ENCODE measurements around the gene KIAA0586.

The KIAA0586 gene

GRCh38 chr14:58568322-58568721, 140.8 kb downstream of the KIAA0586 start:
- TF ChIP-seq, protein P1, sequence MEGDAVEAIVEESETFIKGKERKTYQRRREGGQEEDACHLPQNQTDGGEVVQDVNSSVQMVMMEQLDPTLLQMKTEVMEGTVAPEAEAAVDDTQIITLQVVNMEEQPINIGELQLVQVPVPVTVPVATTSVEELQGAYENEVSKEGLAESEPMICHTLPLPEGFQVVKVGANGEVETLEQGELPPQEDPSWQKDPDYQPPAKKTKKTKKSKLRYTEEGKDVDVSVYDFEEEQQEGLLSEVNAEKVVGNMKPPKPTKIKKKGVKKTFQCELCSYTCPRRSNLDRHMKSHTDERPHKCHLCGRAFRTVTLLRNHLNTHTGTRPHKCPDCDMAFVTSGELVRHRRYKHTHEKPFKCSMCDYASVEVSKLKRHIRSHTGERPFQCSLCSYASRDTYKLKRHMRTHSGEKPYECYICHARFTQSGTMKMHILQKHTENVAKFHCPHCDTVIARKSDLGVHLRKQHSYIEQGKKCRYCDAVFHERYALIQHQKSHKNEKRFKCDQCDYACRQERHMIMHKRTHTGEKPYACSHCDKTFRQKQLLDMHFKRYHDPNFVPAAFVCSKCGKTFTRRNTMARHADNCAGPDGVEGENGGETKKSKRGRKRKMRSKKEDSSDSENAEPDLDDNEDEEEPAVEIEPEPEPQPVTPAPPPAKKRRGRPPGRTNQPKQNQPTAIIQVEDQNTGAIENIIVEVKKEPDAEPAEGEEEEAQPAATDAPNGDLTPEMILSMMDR (IDR thresholded peaks at IDR 0.05; ENCODE audit: control insufficient read depth, insufficient read depth, low read depth, low read length, missing control alignments), result no peak
- DNase-seq (ENCODE audit: low read depth), result no peak
- H3K4me3 ChIP-seq (ENCODE audit: control insufficient read depth, low read depth, low read length), result no peak overlapping the region

DNA sequence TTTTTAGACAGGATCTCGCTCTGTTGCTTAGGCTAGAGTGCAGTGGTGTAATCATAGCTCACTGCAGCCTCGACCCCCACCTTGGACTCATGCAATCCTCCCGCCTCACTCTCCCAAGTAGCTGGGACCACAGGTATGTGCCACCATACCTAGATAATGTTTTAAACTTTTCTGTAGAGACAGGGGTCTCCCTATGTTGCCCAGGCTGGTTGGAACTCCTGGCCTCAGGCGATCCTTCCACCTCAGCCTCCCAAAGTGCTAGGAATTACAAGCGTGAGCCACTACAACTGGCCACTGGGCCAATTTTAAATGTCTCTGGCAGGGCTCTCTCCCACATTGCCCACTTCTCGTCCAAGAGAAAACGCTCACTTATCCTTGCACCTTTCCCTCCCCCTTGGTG, 143.7 kb downstream of the KIAA0586 start:
- no peak for DNase-seq (ENCODE audit: low read depth)
- TF ChIP-seq, protein P1 (IDR thresholded peaks at IDR 0.05; ENCODE audit: control insufficient read depth, insufficient read depth, low read depth, low read length, missing control alignments), result no peak
- H3K4me3 ChIP-seq (ENCODE audit: control insufficient read depth, low read depth, low read length), result no peak overlapping the region

- no peak overlapping the region for H3K4me3 ChIP-seq (ENCODE audit: control insufficient read depth, low read depth, low read length)
- no peak for DNase-seq (ENCODE audit: low read depth)
- TF ChIP-seq, protein P1 (IDR thresholded peaks at IDR 0.05; ENCODE audit: control insufficient read depth, insufficient read depth, low read depth, low read length, missing control alignments), result no peak
Measured at GRCh38 chr14:58571769-58572472, 144.4 kb downstream of the KIAA0586 start.

DNA sequence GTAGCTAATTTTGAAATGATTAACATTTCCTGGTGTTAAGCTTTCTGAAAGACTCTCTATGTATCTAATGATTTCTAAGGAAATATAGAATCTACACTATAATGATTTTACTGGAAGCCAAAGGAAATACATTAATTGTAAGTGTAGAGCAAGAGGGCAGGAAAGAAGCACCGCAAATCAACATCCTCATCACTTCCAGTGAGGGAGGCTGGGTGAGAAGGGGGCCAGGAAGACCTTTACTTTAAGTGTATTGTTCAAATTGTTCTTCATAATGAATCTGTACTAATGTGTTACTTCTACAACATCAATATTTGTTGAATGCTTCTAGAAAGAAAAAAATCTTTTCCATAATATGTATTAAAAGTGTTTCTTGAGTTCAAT, 144.9 kb downstream of the KIAA0586 start:
- TF ChIP-seq, protein P1 (IDR thresholded peaks at IDR 0.05; ENCODE audit: control insufficient read depth, insufficient read depth, low read depth, low read length, missing control alignments), result no peak
- no peak overlapping the region for H3K4me3 ChIP-seq (ENCODE audit: control insufficient read depth, low read depth, low read length)
- no peak for DNase-seq (ENCODE audit: low read depth)

GRCh38 chr14:58572863-58573262, 145.3 kb downstream of the KIAA0586 start:
- no peak overlapping the region for H3K4me3 ChIP-seq (ENCODE audit: control insufficient read depth, low read depth, low read length)
- no peak for DNase-seq (ENCODE audit: low read depth)
- TF ChIP-seq, protein P1 (IDR thresholded peaks at IDR 0.05; ENCODE audit: control insufficient read depth, insufficient read depth, low read depth, low read length, missing control alignments), result no peak

DNA sequence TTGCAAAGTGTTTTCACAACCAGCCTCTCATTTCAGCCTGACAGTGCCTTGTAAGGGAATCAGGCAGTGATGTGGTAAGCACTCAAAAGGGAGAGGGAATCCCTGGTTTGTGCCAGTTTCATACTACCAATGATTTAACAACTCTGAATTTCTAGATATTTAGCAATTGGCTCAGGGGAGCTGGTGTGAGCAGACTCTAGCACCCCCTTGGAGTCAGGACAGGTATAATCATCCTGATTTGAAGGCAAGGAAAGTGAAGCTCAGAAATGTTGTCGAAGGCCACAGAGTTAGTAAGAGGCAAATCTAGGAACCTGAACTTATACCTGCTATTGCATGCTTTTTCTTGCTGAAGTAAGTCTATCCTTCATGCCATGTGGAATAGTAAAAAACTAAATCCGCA, 147.1 kb downstream of the KIAA0586 start:
- no peak for DNase-seq (ENCODE audit: low read depth)
- H3K4me3 ChIP-seq (ENCODE audit: control insufficient read depth, low read depth, low read length), result no peak overlapping the region
- TF ChIP-seq, protein P1 (IDR thresholded peaks at IDR 0.05; ENCODE audit: control insufficient read depth, insufficient read depth, low read depth, low read length, missing control alignments), result peak; percentile 16
